ENCODE measurements around the gene CASP10. TPM values are rescaled to one million over a fixed set of nuclear protein-coding genes. Genes with fewer than 3 reads are reported as not detected.
A peak's percentile ranks its signal among the peaks of the same experiment; 100 is the strongest.

Gene CASP10
- total RNA-seq, 2 experiments from 2014 or later = 22.0 to 22.1 TPM

DNA sequence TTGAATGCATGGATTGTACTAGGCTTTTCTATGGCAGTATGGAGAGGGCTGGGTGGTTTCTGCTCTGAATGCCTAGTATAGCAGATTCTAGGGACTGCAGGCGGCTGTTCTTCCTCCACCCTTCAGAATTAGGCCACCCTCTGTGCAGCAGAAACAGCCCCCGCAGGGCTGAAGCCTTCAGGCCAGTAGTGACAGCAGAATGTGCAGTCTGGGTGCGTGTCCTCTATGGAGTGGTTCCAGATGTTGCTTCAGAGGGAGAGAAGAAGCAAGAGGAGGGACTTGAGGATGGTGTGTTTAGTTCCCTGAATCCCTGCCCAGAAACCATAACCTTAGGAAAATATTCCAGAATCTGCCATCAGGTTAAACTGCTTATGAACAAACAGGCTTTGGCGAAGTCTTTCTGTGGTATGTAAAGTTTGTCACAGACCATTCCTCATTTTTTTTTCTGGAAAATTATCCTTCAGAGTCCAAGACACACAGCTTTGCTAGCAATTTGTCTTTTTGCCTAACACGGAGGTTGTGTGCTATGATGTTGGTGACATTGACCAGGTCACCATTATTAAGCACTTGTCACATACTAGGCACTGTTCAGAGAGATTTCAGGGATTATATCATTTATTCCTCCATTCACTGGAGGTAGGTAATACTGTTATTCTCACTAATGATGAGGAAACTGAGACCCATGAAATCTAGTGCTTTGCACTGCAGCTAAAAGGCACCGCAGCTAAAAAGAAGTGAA lies 21.1 kb downstream of the CASP10 start:
- Mint-ChIP-seq H3K4me3 (no peak overlapping the region), H3K4me1 (ENCODE audit: low read depth) (peaks cover 36% of the 10 kb centered on the region), H3K36me3 (ENCODE audit: low read depth) (peaks cover 21% of the 10 kb centered on the region), H3K27me3 (ENCODE audit: low read depth) (no peaks in the 10 kb centered on the region), H3K9me3 (no peaks in the 10 kb centered on the region), H3K27ac (no peak overlapping the region)
- intact Hi-C loops (cut with micrococcal nuclease) = loop anchor here (1.0 kb wide), 1 partner anchor 8 kb away; no protein-coding TSS in a partner anchor
- DNase-seq = no peak
- CTCF ChIA-PET = interaction anchor here (0.7 to 1.4 kb wide), 2 partner anchors 28 to 29 kb away, joined by 3 to 5 read pairs; no protein-coding TSS in a partner anchor

DNA sequence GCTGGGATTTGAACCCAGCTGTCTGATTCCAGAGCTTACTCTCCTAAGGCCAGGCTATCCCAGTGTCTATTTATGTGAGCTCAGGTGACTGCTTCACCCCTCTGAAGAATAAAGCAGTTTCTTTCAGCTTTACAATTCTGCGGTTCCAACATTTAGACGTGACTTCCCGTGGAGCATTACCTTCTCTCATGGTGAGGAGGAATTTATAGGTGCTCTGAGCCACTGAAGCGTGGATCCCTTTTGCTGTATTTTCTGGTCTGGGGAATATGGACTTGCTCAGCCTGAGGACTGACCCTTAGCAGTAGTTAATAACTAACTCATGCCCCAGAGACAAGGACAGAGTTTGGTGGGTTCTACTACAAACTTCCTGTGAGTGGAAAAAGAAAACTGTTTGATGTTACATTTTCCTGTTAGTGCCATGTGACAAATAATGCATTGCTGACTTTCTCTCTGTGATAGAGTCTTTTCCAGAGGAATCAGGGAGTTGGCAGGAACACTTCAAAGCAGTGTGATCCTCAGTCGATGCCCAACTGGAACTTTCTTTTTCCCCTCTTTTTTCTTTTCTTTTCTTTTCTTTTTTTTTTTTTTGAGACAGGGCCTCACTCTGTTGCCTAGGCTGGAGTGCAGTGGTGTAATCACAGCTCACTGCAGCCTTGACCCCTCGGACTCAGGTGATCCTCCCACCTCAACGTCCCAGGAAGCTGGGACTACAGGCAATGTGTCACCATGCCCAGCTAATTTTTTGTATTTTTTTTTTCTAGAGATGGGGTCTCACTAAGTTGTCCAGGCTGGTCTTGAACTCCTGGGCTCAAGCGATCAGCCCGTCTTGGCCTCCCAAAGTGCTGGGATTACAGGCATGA lies 21.9 kb downstream of the CASP10 start:
- intact Hi-C loops (cut with micrococcal nuclease) = loop anchor here (1.0 kb wide), 1 partner anchor 7 kb away; no protein-coding TSS in a partner anchor
- peaks cover 23% of the 10 kb centered on the region for H3K36me3 Mint-ChIP-seq (ENCODE audit: low read depth)
- DNase-seq = no peak
- H3K4me3 Mint-ChIP-seq = no peak overlapping the region
- H3K27me3 Mint-ChIP-seq (ENCODE audit: low read depth) = no peaks in the 10 kb centered on the region
- H3K9me3 Mint-ChIP-seq = no peaks in the 10 kb centered on the region
- CTCF ChIA-PET = interaction anchor here (0.7 to 1.5 kb wide), 4 partner anchors 10 to 29 kb away, joined by 3 to 6 read pairs (median 4); partner anchors contain the start of gene CASP10
- H3K27ac Mint-ChIP-seq = no peak overlapping the region
- peaks cover 39% of the 10 kb centered on the region for H3K4me1 Mint-ChIP-seq (ENCODE audit: low read depth)

DNA sequence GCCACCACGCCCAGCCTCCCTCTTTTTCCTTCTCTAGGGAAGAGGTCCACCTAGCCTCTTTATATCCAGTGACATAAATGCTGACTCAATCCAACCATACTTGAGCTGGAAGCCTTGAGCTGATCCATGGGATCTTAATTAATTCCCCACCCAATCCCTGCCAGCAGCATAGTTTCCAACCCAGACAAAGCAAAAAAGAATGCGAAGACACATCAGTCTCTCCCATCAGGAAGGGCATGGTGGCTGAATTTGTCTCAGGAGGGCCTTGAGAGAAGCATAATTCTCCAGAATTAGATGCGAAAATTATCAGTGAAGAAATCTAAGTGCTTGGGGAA lies 22.5 kb downstream of the CASP10 start:
- Mint-ChIP-seq H3K36me3 (ENCODE audit: low read depth) (peaks cover 25% of the 10 kb centered on the region), H3K9me3 (no peaks in the 10 kb centered on the region)
- intact Hi-C loops (cut with micrococcal nuclease) = no loop called here

DNA sequence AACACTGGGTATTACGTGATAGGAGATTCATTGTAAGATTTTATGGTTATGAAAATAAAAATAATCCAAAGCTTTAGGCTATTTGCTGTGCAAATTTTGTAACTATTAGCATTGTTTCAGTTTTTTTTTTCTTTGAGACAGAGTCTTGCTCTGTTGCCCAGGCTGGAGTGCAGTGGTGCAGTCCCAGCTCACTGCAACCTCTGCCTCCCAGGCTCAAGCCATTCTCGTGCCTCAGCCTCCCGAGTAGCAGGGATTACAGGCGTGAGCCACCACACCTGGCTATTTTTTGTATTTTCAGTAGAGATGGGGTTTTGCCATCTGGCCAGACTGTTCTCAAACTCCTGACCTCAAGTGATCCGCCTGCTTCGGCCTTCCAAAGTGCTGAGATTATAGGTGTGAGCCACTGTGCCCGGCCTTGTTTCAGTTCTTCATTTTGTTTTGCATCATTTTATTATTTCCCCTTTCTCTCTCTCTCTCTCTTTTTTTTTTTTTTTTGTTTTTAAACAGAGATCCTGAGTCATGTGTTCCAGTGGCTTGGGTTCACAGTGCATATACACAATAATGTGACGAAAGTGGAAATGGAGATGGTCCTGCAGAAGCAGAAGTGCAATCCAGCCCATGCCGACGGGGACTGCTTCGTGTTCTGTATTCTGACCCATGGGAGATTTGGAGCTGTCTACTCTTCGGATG lies 25.8 kb downstream of the CASP10 start:
- intact Hi-C loops (cut with micrococcal nuclease) = no loop called here
- DNase-seq = no peak
- no peak overlapping the region for H3K27ac Mint-ChIP-seq
- no peaks in the 10 kb centered on the region for H3K27me3 Mint-ChIP-seq (ENCODE audit: low read depth)
- H3K9me3 Mint-ChIP-seq = no peaks in the 10 kb centered on the region
- CTCF ChIA-PET = interaction anchor here (1.1 to 1.5 kb wide), 3 partner anchors 13 to 24 kb away, joined by 3 to 4 read pairs (median 4); no protein-coding TSS in a partner anchor
- H3K4me1 Mint-ChIP-seq (ENCODE audit: low read depth) = peaks cover 43% of the 10 kb centered on the region
- no peak overlapping the region for H3K4me3 Mint-ChIP-seq
- peaks cover 22% of the 10 kb centered on the region for H3K36me3 Mint-ChIP-seq (ENCODE audit: low read depth)

More for the DNA sequence above, 22.5 kb downstream of the CASP10 start:
- no peaks in the 10 kb centered on the region for H3K27me3 Mint-ChIP-seq (ENCODE audit: low read depth)
- no peak for DNase-seq
- H3K27ac Mint-ChIP-seq = no peak overlapping the region
- CTCF ChIA-PET = interaction anchor here (1.0 to 1.5 kb wide), 4 partner anchors 11 to 27 kb away, joined by 3 to 6 read pairs (median 4); partner anchors contain the start of gene CASP10
- H3K4me1 Mint-ChIP-seq (ENCODE audit: low read depth) = peaks cover 42% of the 10 kb centered on the region
- no peak overlapping the region for H3K4me3 Mint-ChIP-seq

DNA sequence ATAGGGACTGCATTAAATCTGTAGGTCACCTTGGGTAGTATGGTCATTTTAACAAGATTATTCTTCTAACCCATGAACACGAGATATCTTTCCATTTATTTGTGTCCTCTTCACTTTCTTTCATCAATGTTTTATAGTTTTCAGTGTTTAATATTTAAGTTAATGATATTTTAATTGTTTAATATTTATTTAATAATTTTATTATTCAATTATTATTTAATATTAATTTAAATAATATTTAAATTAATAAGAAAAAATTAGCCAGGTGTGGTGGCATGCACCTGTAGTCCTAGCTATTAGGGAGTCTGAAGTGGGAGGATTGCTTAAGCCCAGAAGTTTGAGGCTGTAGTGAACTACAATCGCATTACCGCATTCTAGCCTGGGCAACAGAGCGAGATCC lies 33.0 kb downstream of the CASP10 start:
- H3K36me3 Mint-ChIP-seq (ENCODE audit: low read depth) = peaks cover 18% of the 10 kb centered on the region
- DNase-seq = no peak
- no peaks in the 10 kb centered on the region for H3K9me3 Mint-ChIP-seq
- H3K4me1 Mint-ChIP-seq (ENCODE audit: low read depth) = peaks cover 44% of the 10 kb centered on the region
- CTCF ChIA-PET = interaction anchor here (0.9 kb wide), 1 partner anchor 16 kb away, joined by 3 read pairs; no protein-coding TSS in a partner anchor
- intact Hi-C loops (cut with micrococcal nuclease) = no loop called here
- no peak overlapping the region for H3K4me3 Mint-ChIP-seq
- no peak overlapping the region for H3K27ac Mint-ChIP-seq
- no peaks in the 10 kb centered on the region for H3K27me3 Mint-ChIP-seq (ENCODE audit: low read depth)

DNA sequence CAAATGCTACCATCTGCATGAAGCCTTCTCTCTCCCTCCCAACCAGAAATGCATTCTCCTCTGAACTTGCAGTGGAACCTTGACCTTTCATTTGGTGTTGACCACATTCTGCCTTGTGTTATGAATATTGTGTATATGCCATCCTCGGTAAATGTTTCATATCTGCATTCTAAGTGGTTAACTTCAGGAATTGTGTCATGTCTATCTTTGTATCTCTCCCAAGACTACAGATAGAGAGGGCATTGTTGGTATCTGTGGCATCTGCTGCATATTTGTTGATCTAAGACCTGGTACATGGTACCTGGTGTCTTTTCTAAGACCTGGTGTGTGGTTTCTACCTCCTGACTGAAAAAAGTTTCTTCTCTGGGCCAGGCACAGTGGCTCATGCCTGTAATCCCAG lies 34.0 kb downstream of the CASP10 start:
- H3K36me3 Mint-ChIP-seq (ENCODE audit: low read depth) = peaks cover 15% of the 10 kb centered on the region
- no peak for DNase-seq
- no peak overlapping the region for H3K27ac Mint-ChIP-seq
- intact Hi-C loops (cut with micrococcal nuclease) = no loop called here
- CTCF ChIA-PET = no interaction called here
- H3K4me1 Mint-ChIP-seq (ENCODE audit: low read depth) = peaks cover 42% of the 10 kb centered on the region
- H3K27me3 Mint-ChIP-seq (ENCODE audit: low read depth) = no peaks in the 10 kb centered on the region
- no peak overlapping the region for H3K4me3 Mint-ChIP-seq
- H3K9me3 Mint-ChIP-seq = no peaks in the 10 kb centered on the region

DNA sequence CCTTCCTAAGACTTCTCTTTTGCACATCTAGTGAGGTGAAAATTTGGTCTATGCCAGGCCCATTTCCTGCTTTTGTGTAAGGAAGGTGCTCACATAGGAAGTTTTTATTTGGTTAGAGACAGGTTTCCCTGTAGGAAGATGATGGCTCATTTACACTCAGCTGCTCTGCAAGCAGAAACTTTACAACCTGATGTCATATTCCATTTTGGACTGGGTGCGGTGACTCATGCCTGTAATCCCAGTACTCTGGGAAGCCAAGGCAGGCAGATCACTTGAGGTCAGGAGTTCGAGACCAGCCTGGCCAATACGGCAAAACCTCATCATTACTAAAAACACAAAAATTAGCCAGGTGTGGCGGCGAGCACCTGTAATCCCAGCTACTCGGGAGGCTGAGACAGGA lies 35.8 kb downstream of the CASP10 start:
- Mint-ChIP-seq H3K4me3 (no peak overlapping the region), H3K27me3 (ENCODE audit: low read depth) (no peaks in the 10 kb centered on the region), H3K27ac (no peak overlapping the region), H3K9me3 (no peaks in the 10 kb centered on the region), H3K4me1 (ENCODE audit: low read depth) (peaks cover 56% of the 10 kb centered on the region), H3K36me3 (ENCODE audit: low read depth) (peaks cover 15% of the 10 kb centered on the region)
- intact Hi-C loops (cut with micrococcal nuclease) = no loop called here
- CTCF ChIA-PET = interaction anchor here (3.1 to 7.5 kb wide), 2 partner anchors 14 to 36 kb away, joined by 15 to 69 read pairs; partner anchors contain the start of gene CASP10
- DNase-seq = no peak

DNA sequence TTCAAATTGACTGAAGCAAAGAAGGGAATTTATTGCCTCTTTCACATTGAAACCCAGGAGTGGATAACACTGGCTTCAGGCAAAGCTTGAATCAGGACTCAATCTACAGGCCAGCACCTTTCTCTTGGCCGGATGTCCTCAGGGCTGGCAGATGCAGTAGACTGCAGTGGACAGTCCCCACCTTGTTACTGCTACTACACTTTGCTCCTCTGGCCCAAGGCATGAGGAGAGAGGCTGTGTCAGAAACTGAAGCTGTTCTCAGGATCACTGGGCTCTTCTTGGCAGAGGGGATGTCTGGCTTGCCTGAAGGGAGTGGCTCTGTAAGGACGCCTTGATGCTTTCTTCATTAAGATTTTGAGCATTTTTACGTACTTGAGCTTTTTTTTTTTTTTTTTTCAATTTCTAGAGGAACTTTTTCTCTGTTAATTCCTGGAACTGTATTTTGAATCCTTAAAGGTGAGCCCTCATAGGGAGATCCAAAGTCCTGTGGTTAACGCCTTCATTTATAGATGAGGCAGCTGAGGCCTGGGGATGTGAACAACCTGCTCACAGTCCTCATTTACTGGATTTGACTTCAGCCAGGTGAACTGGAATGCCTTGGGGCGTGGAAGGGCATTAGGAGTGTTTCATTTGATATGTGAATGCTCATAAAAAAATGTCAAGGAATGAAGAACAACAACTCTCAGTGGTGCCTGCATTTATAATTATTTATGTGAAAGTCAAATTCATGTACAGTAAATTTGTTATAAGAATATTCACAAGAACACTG lies 36.6 kb downstream of the CASP10 start:
- H3K27me3 Mint-ChIP-seq (ENCODE audit: low read depth) = no peaks in the 10 kb centered on the region
- H3K27ac Mint-ChIP-seq = peak overlapping the region; percentile 74
- no peaks in the 10 kb centered on the region for H3K9me3 Mint-ChIP-seq
- H3K4me1 Mint-ChIP-seq (ENCODE audit: low read depth) = peaks cover 56% of the 10 kb centered on the region
- DNase-seq = no peak
- intact Hi-C loops (cut with micrococcal nuclease) = loop anchor here (1.0 kb wide), 1 partner anchor 11 kb away; no protein-coding TSS in a partner anchor
- CTCF ChIA-PET = interaction anchor here (3.1 to 7.5 kb wide), 2 partner anchors 13 to 37 kb away, joined by 15 to 69 read pairs; partner anchors contain the start of gene CASP10
- H3K4me3 Mint-ChIP-seq = no peak overlapping the region
- peaks cover 15% of the 10 kb centered on the region for H3K36me3 Mint-ChIP-seq (ENCODE audit: low read depth)

DNA sequence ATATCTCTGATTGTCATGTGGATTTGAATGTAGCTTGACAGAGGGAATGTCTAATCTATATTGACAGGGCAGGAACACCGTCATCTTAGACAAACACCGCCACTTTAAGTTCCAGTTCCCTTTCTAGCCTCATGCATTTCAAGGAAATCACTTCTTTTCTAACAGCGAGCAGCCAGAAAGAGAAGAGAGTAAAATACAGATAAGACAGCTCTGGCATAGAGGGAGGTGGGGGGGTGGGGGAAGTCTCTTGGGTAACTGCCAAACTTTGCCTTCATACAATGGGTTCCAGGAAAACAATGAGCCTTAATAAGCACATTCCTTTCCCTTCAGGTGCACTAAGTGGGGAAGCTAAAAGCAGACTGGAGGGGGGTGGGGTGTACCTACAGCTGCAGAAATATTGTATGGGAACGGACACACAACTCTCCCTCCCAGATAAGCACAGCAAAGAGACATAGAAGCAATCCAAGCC lies 37.2 kb downstream of the CASP10 start:
- Mint-ChIP-seq H3K4me1 (ENCODE audit: low read depth) (peaks cover 58% of the 10 kb centered on the region), H3K36me3 (ENCODE audit: low read depth) (peaks cover 15% of the 10 kb centered on the region), H3K27me3 (ENCODE audit: low read depth) (no peaks in the 10 kb centered on the region), H3K4me3 (no peak overlapping the region), H3K9me3 (no peaks in the 10 kb centered on the region), H3K27ac (peak overlapping the region; percentile 74)
- peak; percentile 43 for DNase-seq
- CTCF ChIA-PET = interaction anchor here (1.5 to 7.5 kb wide), 3 partner anchors 10 to 37 kb away, joined by 5 to 69 read pairs (median 15); partner anchors contain the start of gene CASP10
- intact Hi-C loops (cut with micrococcal nuclease) = loop anchor here (1.0 kb wide), 1 partner anchor 10 kb away; no protein-coding TSS in a partner anchor

DNA sequence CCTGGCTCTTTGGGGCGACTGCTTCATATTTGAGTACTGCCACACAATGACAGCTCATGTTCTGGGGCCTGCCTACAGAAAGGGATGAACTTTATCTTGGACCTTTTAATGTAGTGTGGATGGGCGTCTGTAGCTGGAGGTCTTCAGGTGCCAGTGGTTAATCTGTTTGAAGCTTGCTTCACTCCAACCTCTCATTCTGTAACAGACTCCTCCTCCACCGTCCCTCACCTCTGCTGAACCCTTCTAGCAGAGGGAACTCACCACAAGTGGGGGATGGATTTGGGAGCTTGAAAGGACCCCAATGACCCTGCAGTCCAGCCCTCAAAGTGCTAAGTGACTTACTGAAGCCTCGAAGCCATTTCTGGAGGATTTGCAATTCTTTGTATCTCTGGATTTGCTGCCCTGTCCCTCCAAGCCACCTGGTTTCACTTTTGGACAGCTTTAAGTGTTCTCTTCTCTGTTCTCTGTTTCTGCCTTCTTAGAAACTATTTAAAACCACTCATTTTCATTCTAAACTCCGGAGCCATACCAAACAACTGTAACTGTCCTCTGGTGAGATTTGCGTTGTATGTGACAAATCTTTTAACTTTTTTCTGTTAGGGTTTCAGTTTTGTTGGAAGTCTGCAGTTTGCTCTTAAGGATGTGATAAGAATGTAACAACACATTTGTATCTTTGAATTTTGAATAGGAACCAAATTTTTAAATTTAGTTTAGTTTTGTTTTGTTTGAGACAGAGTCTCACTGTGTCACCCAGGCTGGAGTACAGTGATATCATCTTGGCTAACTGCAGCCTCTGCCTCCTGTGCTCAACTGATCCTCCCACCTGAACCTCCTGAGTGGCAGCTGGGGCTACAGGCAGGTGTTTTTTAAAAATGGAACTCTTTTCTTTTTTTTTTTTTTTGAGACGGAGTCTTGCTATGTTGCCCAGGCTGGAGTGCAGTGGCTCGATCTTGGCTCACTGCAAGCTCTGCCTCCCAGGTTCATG lies 40.4 kb downstream of the CASP10 start:
- Mint-ChIP-seq H3K9me3 (no peaks in the 10 kb centered on the region), H3K36me3 (ENCODE audit: low read depth) (peaks cover 11% of the 10 kb centered on the region), H3K4me3 (peak overlapping the region; percentile 14), H3K27me3 (ENCODE audit: low read depth) (no peaks in the 10 kb centered on the region), H3K4me1 (ENCODE audit: low read depth) (peaks cover 58% of the 10 kb centered on the region), H3K27ac (peak overlapping the region; percentile 51)
- CTCF ChIA-PET = interaction anchor here (0.8 to 7.5 kb wide), 4 partner anchors 9 to 46 kb away, joined by 3 to 69 read pairs (median 4); partner anchors contain the start of gene CASP10
- intact Hi-C loops (cut with micrococcal nuclease) = loop anchor here (1.0 kb wide), 1 partner anchor 9 kb away; no protein-coding TSS in a partner anchor
- peak; percentile 31 for DNase-seq

Data from activated naive CD4-positive, alpha-beta T cell treated with anti-CD3 and anti-CD28 coated beads for 36 hours (primary cell).